H1 (cell line): Measurements from ENCODE around the gene ALDH1B1. TPM values are rescaled to one million over a fixed set of nuclear protein-coding genes. Genes with fewer than 3 reads are reported as not detected.

Experiments
- BRCA1 ChIP-seq: IDR thresholded peaks from 2 replicates; pipeline ENCODE4 v1.6.1; 2012; ENCODE audit warnings: low read depth, low read length, improper control_type of control experiment
- CBX5 ChIP-seq: fragments of 300-800, 300-1000 bp; sonication (generic); IDR thresholded peaks from 2 replicates; pipeline ENCODE4 v1.7.1; 2016; ENCODE audit warnings: antibody characterized with exemption, low read length, low read depth
- CHD1 ChIP-seq: IDR thresholded peaks from 2 replicates; pipeline ENCODE4 v1.6.1; 2012; ENCODE audit warnings: low read depth, low read length, improper control_type of control experiment
- CHD2 ChIP-seq: IDR thresholded peaks from 2 replicates; pipeline ENCODE4 v1.6.1; 2012; ENCODE audit warnings: low read length, improper control_type of control experiment
- CTBP2 ChIP-seq: IDR thresholded peaks from 2 replicates; pipeline ENCODE4 v1.7.0; 2011; ENCODE audit warnings: borderline replicate concordance, mild to moderate bottlenecking, moderate library complexity, mixed read lengths, low read length; ENCODE audit not compliant: insufficient read depth, insufficient read length
- FOSL1 ChIP-seq: IDR thresholded peaks from 2 replicates; pipeline ENCODE4 v1.6.1; 2011; ENCODE audit warnings: mild to moderate bottlenecking, low read depth, low read length, moderate library complexity; ENCODE audit not compliant: insufficient read depth
- JUN ChIP-seq: IDR thresholded peaks from 2 replicates; pipeline ENCODE4 v1.6.1; 2011; ENCODE audit warnings: low read depth, mild to moderate bottlenecking, improper control_type of control experiment, low read length
- KDM1A ChIP-seq: fragments of 200-600, 300-600 bp; sonication (generic); IDR thresholded peaks from 2 replicates; pipeline ENCODE4 v1.7.1; 2016; ENCODE audit warnings: mild to moderate bottlenecking, low read length, borderline replicate concordance
- KDM4A ChIP-seq: IDR thresholded peaks from one replicate; pipeline ENCODE4 v1.7.1; 2012; ENCODE audit warnings: low read depth, mild to moderate bottlenecking, moderate library complexity, low read length, inconsistent platforms; ENCODE audit not compliant: severe bottlenecking
- SP1 ChIP-seq: IDR thresholded peaks from 2 replicates; pipeline ENCODE4 v1.6.1; 2011; ENCODE audit warnings: low read depth, low read length
- polyA plus RNA-seq, 7 experiments: library from polyadenylated mRNA; depleted of rRNA in 3 of 7; stranded (reverse) in 5 of 7; unstranded in 2 of 7; fragments of >200 nt in 5 of 7; fragments of 200-250 nt in 2 of 7; gene quantifications; 1 replicate in 5 of 7; 2 replicates in 1 of 7; 4 replicates in 1 of 7; pipeline versions ENCODE4 v1.2.1 to v1.2.3, GENCODE V29; 2011 to 2013; ENCODE audit warnings: missing spikeins in 2 of 7, mixed read lengths in 2 of 7
- total RNA-seq: library from RNA; stranded (reverse); fragmentation: NEBNext Ultra II Directional; extraction: Animal tissue kit (Norgen Biotek cat#: 25700); gene quantifications from 2 replicates; pipeline ENCODE4 v1.2.1, GENCODE V29; 2021
- TF ChIP-seq, protein P1 (sequence below): IDR thresholded peaks from 2 replicates; pipeline ENCODE4 v1.6.1; 2011; ENCODE audit warnings: low read length, improper control_type of control experiment

ALDH1B1 gene
- total and polyA plus RNA-seq, 2 of the 8 experiments (the other 6 are each of a cell fraction or from before 2014, with no cell fraction given) = 41.6 to 78.7 TPM

DNA sequence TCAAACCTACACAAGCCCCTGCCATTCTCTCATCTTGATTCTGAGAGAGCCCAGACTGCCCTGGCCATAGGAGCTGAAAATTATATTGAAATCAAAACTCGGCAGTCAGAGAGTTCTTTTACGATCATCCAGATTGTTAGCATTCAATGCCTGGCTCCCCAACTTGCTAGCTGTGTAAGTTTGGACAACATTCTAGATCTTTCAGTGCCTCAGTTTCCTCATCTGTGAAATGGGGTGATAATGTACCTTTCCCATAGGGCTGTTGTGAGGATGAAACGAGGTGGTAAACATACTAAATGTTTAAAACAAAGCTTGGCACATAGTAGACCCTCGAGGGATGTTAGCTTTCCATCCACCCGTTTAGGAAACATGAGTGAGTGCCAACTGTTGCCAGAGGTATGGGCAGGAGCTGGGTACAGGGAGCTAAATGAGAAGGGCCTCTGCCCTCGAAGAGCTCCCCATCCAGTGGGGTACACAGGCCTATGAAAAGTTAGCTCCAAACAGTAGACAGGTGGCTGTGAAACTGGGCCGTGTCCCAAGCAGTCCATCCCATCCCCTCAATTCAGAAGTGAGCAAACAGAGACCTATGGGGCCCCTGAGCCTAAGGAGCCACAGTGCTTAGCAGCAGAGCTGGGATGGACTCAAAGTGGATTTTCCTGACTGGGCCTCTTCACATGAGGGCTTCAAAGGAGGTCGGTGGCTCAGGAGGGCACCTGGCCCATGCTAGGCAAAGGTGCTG, 49.0 kb downstream of the ALDH1B1 start (continued):
- TF ChIP-seq, protein P1, sequence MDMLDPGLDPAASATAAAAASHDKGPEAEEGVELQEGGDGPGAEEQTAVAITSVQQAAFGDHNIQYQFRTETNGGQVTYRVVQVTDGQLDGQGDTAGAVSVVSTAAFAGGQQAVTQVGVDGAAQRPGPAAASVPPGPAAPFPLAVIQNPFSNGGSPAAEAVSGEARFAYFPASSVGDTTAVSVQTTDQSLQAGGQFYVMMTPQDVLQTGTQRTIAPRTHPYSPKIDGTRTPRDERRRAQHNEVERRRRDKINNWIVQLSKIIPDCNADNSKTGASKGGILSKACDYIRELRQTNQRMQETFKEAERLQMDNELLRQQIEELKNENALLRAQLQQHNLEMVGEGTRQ = no peak
- TF ChIP-seq KDM1A = no peak
- no peak for TF ChIP-seq CHD2
- TF ChIP-seq CTBP2 = no peak
- no peak for TF ChIP-seq SP1
- no peak for TF ChIP-seq CHD1
- no peak for TF ChIP-seq CBX5
- TF ChIP-seq JUN = no peak
- no peak for TF ChIP-seq FOSL1
- no peak for TF ChIP-seq BRCA1
- no peak for TF ChIP-seq KDM4A
